ENCODE measurements around the gene ZNF76.
"Not testable (repeated sequence)": the region's sequence is repeated elsewhere in the genome, so short reads cannot be mapped to it uniquely, and the experiment has no call there.

ZNF76 gene

DNA sequence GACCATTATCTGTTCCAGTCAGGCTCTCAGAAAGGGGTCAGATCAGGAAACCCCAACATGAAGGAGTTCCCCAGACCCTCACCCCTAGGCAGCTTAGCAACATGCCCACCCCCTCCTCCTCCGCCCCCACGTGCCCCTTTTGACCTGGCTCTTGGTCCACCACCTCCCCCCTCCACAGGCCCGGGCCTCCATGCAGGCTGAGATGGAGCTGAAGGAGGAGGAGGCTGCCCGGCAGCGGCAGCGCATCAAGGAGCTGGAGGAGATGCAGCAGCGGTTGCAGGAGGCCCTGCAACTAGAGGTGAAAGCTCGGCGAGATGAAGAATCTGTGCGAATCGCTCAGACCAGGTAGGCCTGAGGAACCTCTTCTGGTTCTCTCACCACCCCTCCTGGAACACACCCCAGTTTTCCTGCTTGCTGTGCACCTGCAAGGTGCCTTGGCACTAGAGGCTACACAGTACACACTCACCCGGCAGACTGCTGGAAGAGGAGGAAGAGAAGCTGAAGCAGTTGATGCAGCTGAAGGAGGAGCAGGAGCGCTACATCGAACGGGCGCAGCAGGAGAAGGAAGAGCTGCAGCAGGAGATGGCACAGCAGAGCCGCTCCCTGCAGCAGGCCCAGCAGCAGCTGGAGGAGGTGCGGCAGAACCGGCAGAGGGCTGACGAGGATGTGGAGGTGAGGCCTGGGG is 60.0 kb downstream of the ZNF76 start:
- no peak for DNase-seq
- Histone ChIP-seq H3K27me3 (replicated peaks; ENCODE audit: control insufficient read depth, insufficient read depth, low read length, poor library complexity, severe bottlenecking) (no peaks in the 10 kb centered on the region), H3K27ac (ENCODE audit: insufficient read depth, low read length, poor library complexity, severe bottlenecking) (no peak overlapping the region), H3K9me3 (ENCODE audit: control insufficient read depth, low read length) (no peaks in the 10 kb centered on the region), H3K4me1 (ENCODE audit: control insufficient read depth, insufficient read depth, low read length, poor library complexity, severe bottlenecking) (peaks cover 7% of the 10 kb centered on the region), H3K36me3 (ENCODE audit: control insufficient read depth, insufficient read depth, low read length) (peaks cover 76% of the 10 kb centered on the region), H3K4me3 (ENCODE audit: insufficient read depth, low read depth, low read length, poor library complexity, severe bottlenecking) (no peak overlapping the region)

DNA sequence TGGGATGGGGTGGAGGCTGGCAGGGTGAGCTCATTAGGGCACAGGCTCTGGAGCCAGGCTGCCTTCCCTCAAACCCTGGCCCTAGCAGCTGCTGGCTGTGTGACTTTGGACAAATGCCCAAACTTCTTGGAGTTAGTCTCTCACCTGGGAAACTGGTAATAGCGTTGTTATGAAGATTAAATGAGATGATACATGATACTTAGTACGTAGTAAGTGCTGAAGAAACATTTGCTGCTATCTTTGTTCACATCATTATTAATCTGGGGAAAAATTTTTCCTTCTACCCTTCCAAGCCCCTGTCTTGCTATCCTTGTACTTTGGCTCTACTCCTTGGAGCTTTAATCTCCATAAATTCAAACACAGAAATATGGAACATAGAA is 60.5 kb downstream of the ZNF76 start:
- H3K36me3 ChIP-seq (ENCODE audit: control insufficient read depth, insufficient read depth, low read length) = peaks cover 81% of the 10 kb centered on the region

DNA sequence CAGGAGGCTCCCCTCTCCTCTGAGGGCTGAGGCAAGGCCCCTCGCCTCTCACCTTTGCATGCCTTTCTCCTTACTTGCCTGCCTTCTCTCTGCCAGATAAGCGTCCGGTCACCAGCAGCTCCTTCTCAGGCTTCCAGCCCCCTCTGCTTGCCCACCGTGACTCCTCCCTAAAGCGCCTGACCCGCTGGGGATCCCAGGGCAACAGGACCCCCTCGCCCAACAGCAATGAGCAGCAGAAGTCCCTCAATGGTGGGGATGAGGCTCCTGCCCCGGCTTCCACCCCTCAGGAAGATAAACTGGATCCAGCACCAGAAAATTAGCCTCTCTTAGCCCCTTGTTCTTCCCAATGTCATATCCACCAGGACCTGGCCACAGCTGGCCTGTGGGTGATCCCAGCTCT is 61.6 kb downstream of the ZNF76 start:
- H3K27ac ChIP-seq (ENCODE audit: insufficient read depth, low read length, poor library complexity, severe bottlenecking) = peak overlapping the region; percentile 26
- no peaks in the 10 kb centered on the region for H3K9me3 ChIP-seq (ENCODE audit: control insufficient read depth, low read length)
- H3K4me3 ChIP-seq (ENCODE audit: insufficient read depth, low read depth, low read length, poor library complexity, severe bottlenecking) = no peak overlapping the region
- H3K27me3 ChIP-seq (replicated peaks; ENCODE audit: control insufficient read depth, insufficient read depth, low read length, poor library complexity, severe bottlenecking) = no peaks in the 10 kb centered on the region
- peaks cover 78% of the 10 kb centered on the region for H3K36me3 ChIP-seq (ENCODE audit: control insufficient read depth, insufficient read depth, low read length)
- peaks cover 5% of the 10 kb centered on the region for H3K4me1 ChIP-seq (ENCODE audit: control insufficient read depth, insufficient read depth, low read length, poor library complexity, severe bottlenecking)
- DNase-seq = no peak

More for the DNA sequence above, 60.5 kb downstream of the ZNF76 start:
- Histone ChIP-seq H3K27ac (ENCODE audit: insufficient read depth, low read length, poor library complexity, severe bottlenecking) (no peak overlapping the region), H3K4me3 (ENCODE audit: insufficient read depth, low read depth, low read length, poor library complexity, severe bottlenecking) (no peak overlapping the region), H3K4me1 (ENCODE audit: control insufficient read depth, insufficient read depth, low read length, poor library complexity, severe bottlenecking) (peaks cover 7% of the 10 kb centered on the region), H3K9me3 (ENCODE audit: control insufficient read depth, low read length) (no peaks in the 10 kb centered on the region), H3K27me3 (replicated peaks; ENCODE audit: control insufficient read depth, insufficient read depth, low read length, poor library complexity, severe bottlenecking) (no peaks in the 10 kb centered on the region)
- DNase-seq = no peak

DNA sequence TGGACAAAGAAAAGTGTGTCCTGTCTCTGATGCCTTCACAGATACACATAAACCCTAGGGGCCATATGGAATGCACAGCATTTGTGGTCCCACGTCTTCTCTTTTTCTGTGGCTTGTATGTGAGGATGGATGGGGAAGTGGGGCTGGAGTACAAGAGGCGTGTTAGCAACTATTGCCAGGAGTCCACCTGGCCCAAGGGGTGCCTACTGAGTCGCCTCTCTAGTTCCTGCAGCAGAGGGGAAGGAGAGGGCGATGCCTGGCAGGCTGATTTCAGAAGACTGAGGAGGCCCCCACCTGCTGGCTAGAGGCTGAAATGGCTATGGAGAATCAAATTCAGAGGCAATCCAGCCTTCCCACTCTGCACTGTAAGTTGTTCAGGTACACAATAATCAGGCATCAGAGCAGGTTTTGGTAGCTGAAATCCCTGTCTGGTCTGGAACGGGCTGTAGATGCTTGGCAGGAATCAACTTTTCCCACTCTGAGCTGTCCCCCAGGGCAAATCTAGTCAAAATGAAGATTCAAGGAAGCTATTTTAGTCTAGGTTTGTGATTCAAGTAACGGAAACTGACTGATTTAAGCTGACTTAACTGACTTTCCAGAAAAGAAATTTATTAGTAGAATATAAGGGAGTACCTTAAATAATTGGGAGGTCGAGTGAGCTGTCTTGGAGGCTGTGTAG is 68.0 kb downstream of the ZNF76 start:
- no peaks in the 10 kb centered on the region for H3K27me3 ChIP-seq (replicated peaks; ENCODE audit: control insufficient read depth, insufficient read depth, low read length, poor library complexity, severe bottlenecking)
- no peaks in the 10 kb centered on the region for H3K9me3 ChIP-seq (ENCODE audit: control insufficient read depth, low read length)
- no peak overlapping the region for H3K27ac ChIP-seq (ENCODE audit: insufficient read depth, low read length, poor library complexity, severe bottlenecking)
- DNase-seq = peak; percentile 51 to 64 (median 54)
- no peak overlapping the region for H3K4me3 ChIP-seq (ENCODE audit: insufficient read depth, low read depth, low read length, poor library complexity, severe bottlenecking)
- peaks cover 23% of the 10 kb centered on the region for H3K36me3 ChIP-seq (ENCODE audit: control insufficient read depth, insufficient read depth, low read length)
- peaks cover 10% of the 10 kb centered on the region for H3K4me1 ChIP-seq (ENCODE audit: control insufficient read depth, insufficient read depth, low read length, poor library complexity, severe bottlenecking)

DNA sequence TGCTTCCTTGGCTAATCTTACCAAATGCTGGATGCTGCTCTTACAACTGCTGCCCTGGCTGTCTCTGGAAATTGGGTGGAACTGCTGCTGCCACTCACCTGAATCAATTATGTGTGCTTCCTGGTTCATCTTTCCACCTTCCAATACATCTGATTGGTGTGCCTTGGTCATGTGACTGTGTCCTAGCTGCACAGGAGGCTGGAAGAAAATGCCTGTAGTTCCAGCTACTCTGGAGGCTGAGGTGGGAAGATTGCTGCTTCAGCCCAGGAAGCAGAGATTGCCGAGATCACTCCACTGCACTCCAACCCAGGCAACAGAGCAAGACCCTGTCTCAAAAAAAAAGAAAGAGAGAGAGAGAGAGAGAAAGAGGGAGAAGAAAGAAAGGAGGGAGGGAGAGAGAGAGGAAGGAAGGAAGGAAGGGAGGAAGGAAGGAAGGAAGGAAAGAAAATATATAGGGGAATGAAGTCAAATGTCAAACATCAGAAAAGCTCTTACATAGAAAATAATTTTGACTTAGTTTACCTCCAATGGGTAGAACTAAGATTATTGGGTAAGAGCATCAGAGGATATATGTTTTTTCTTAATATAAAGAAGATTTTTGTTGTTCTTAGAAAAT is 68.7 kb downstream of the ZNF76 start:
- Histone ChIP-seq H3K9me3 (ENCODE audit: control insufficient read depth, low read length) (no peaks in the 10 kb centered on the region), H3K4me1 (ENCODE audit: control insufficient read depth, insufficient read depth, low read length, poor library complexity, severe bottlenecking) (peaks cover 11% of the 10 kb centered on the region), H3K27me3 (replicated peaks; ENCODE audit: control insufficient read depth, insufficient read depth, low read length, poor library complexity, severe bottlenecking) (no peaks in the 10 kb centered on the region), H3K36me3 (ENCODE audit: control insufficient read depth, insufficient read depth, low read length) (peaks cover 15% of the 10 kb centered on the region), H3K27ac (ENCODE audit: insufficient read depth, low read length, poor library complexity, severe bottlenecking) (peak overlapping the region; percentile 11), H3K4me3 (ENCODE audit: insufficient read depth, low read depth, low read length, poor library complexity, severe bottlenecking) (no peak overlapping the region)
- DNase-seq = no peak

DNA sequence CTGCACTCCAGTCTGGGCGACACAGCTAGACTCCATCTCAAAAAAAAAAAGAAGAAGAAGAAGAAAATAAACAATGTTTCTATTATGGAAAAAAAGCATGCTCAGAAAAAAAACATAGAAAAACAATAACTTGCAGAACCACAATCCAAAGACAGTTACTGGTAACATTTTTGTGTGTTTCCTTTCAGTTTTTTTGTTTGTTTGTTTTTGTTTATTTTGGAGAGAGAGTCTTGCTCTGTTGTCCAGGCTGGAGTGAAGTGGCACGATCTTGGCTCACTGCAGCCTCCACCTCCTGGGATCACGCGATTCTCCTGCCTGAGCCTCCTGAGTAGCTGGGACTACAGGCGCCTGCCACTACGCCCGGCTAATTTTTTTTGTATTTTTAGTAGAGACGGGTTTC is 69.4 kb downstream of the ZNF76 start:
- H3K9me3 ChIP-seq (ENCODE audit: control insufficient read depth, low read length); DNase-seq; H3K4me3 ChIP-seq (ENCODE audit: insufficient read depth, low read depth, low read length, poor library complexity, severe bottlenecking); H3K27me3 ChIP-seq (replicated peaks; ENCODE audit: control insufficient read depth, insufficient read depth, low read length, poor library complexity, severe bottlenecking); H3K27ac ChIP-seq (ENCODE audit: insufficient read depth, low read length, poor library complexity, severe bottlenecking): not testable (repeated sequence)
- peaks cover 11% of the 10 kb centered on the region for H3K4me1 ChIP-seq (ENCODE audit: control insufficient read depth, insufficient read depth, low read length, poor library complexity, severe bottlenecking)
- peaks cover 11% of the 10 kb centered on the region for H3K36me3 ChIP-seq (ENCODE audit: control insufficient read depth, insufficient read depth, low read length)

DNA sequence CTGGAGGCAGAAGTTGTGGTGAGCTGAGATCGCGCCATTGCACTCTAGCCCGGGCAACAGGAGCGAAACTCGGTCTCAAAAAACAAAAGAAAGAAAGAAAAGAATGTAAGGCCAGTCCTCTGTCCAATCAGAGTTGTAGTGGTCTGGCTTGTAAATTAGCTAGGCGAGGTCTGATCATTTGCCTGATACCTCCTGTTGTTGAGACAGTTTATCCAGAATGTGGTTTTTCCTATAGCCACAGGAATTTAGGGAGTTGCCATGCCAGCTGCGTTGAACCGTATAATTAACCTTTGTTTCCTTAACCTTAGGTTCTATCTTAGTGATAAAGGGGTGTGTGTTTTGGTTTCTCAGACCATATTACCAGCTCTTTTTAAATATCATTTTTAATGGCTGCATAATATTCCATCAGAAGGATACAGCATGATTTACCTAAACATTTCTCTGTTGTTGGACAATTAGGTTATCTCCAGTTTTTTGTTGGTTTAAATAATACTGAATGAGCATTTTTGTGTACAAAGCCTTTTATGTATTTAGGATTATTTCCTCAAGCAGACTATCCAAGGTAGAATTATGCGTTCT is 71.1 kb downstream of the ZNF76 start:
- peaks cover 11% of the 10 kb centered on the region for H3K4me1 ChIP-seq (ENCODE audit: control insufficient read depth, insufficient read depth, low read length, poor library complexity, severe bottlenecking)
- no peak overlapping the region for H3K27ac ChIP-seq (ENCODE audit: insufficient read depth, low read length, poor library complexity, severe bottlenecking)
- no peak for DNase-seq
- no peaks in the 10 kb centered on the region for H3K9me3 ChIP-seq (ENCODE audit: control insufficient read depth, low read length)
- H3K27me3 ChIP-seq (replicated peaks; ENCODE audit: control insufficient read depth, insufficient read depth, low read length, poor library complexity, severe bottlenecking) = no peaks in the 10 kb centered on the region
- peaks cover 4% of the 10 kb centered on the region for H3K36me3 ChIP-seq (ENCODE audit: control insufficient read depth, insufficient read depth, low read length)
- H3K4me3 ChIP-seq (ENCODE audit: insufficient read depth, low read depth, low read length, poor library complexity, severe bottlenecking) = no peak overlapping the region

DNA sequence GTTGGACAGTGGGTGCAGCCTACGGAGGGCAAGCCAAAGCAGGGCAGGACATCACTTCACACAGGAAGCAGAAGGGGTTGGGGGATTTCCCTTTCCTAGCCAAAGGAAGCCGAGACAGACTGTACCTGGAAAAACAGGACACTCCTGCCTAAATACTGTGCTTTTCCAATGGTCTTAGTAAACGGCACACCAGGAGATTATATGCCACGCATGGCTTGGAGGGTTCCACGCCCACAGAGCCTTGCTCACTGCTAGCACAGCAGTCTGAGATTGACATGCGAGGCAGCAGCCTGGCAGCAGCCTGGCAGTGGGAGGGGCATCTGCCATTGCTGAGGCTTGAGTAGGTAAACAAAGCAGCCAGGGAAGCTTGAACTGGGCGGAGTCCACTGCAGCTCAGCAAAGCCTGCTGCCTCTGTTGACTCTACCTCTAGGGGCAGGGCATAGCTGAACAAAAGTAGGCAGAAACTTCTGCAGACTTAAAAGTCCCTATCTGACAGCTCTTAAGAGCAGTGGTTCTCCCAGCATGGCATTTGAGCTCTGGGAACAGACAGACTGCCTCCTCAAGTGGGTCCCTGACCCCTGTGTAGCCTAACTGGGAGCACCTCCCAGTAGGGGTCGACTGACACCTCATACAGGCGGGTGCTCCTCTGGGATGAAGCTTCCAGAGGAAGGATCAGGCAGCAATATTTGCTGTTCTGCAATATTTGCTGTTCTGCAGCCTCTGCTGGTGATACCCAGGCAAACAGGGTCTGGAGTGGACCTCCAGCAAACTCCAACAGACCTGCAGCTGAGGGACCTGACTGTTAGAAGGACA is 72.7 kb downstream of the ZNF76 start:
- peak; percentile 54 to 74 (median 60) for DNase-seq
- H3K36me3 ChIP-seq (ENCODE audit: control insufficient read depth, insufficient read depth, low read length); H3K4me3 ChIP-seq (ENCODE audit: insufficient read depth, low read depth, low read length, poor library complexity, severe bottlenecking); H3K9me3 ChIP-seq (ENCODE audit: control insufficient read depth, low read length); H3K27ac ChIP-seq (ENCODE audit: insufficient read depth, low read length, poor library complexity, severe bottlenecking); H3K4me1 ChIP-seq (ENCODE audit: control insufficient read depth, insufficient read depth, low read length, poor library complexity, severe bottlenecking); H3K27me3 ChIP-seq (replicated peaks; ENCODE audit: control insufficient read depth, insufficient read depth, low read length, poor library complexity, severe bottlenecking): not testable (repeated sequence)

DNA sequence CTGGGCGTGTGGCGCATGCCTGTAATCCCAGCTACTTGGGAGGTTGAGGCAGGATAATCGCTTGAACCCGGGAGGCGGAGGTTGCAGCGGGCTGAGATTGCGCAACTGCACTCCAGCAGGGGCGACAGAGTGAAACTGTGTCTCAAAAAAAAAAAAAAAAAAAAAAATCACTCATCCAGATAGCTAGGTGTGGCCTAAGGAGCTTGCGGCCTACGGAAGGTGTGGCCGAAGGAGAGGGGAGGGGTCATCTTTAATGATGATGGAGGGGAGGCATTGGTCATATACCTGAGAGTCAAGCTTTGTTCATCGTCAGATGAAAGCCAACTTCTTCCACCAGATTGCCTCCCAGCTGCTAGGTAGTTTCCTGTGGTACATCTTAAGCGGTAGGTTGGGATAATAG is 82.0 kb downstream of the ZNF76 start:
- no peaks in the 10 kb centered on the region for H3K9me3 ChIP-seq (ENCODE audit: control insufficient read depth, low read length)
- no peaks in the 10 kb centered on the region for H3K36me3 ChIP-seq (ENCODE audit: control insufficient read depth, insufficient read depth, low read length)
- no peak for DNase-seq
- no peak overlapping the region for H3K4me3 ChIP-seq (ENCODE audit: insufficient read depth, low read depth, low read length, poor library complexity, severe bottlenecking)
- peaks cover 31% of the 10 kb centered on the region for H3K4me1 ChIP-seq (ENCODE audit: control insufficient read depth, insufficient read depth, low read length, poor library complexity, severe bottlenecking)
- H3K27ac ChIP-seq (ENCODE audit: insufficient read depth, low read length, poor library complexity, severe bottlenecking) = no peak overlapping the region
- H3K27me3 ChIP-seq (replicated peaks; ENCODE audit: control insufficient read depth, insufficient read depth, low read length, poor library complexity, severe bottlenecking) = no peaks in the 10 kb centered on the region

All from effector memory CD4-positive, alpha-beta T cell (primary cell).